ENCODE results near the gene CNGA4.

DNA sequence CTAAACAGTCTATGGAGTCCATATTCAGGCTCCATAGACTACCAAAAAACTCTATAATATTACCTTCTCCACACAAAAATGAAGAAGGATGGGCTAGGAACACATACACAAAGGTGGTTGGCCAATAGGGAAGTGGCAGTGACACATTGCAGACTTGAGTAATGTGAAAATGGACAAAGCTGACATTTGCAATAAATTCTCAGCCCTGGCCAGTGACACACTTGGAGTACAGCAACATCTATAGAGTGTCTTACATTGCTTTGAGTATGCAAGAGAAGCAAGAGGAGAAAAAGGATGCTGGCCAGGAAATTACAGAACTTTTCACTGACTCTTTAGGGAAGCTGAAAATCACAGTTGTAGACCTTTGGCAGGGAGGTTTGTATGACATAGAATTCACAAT is 47.1 kb upstream of the CNGA4 start:
- TF ChIP-seq, protein P1, sequence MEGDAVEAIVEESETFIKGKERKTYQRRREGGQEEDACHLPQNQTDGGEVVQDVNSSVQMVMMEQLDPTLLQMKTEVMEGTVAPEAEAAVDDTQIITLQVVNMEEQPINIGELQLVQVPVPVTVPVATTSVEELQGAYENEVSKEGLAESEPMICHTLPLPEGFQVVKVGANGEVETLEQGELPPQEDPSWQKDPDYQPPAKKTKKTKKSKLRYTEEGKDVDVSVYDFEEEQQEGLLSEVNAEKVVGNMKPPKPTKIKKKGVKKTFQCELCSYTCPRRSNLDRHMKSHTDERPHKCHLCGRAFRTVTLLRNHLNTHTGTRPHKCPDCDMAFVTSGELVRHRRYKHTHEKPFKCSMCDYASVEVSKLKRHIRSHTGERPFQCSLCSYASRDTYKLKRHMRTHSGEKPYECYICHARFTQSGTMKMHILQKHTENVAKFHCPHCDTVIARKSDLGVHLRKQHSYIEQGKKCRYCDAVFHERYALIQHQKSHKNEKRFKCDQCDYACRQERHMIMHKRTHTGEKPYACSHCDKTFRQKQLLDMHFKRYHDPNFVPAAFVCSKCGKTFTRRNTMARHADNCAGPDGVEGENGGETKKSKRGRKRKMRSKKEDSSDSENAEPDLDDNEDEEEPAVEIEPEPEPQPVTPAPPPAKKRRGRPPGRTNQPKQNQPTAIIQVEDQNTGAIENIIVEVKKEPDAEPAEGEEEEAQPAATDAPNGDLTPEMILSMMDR (IDR thresholded peaks at IDR 0.05; ENCODE audit: borderline replicate concordance, extremely low read depth, low read length, poor library complexity, severe bottlenecking), result no peak
- TF ChIP-seq EZH2 (IDR thresholded peaks at IDR 0.05; ENCODE audit: borderline replicate concordance, low read depth, low read length, severe bottlenecking), result no peak
